Dedifferentiated amniotic fluid mesenchymal stem cell (primary cell): Measurements from ENCODE around the gene VIP.
A peak's percentile ranks its signal among the peaks of the same experiment; 100 is the strongest.
"Not testable (repeated sequence)": the region's sequence is repeated elsewhere in the genome, so short reads cannot be mapped to it uniquely, and the experiment has no call there.

Experiments used
- DNase-seq: peaks from one replicate; pipeline ENCODE4 v3.0.0-alpha.2; 2016; ENCODE audit errors: extremely low spot score

The VIP gene

DNA sequence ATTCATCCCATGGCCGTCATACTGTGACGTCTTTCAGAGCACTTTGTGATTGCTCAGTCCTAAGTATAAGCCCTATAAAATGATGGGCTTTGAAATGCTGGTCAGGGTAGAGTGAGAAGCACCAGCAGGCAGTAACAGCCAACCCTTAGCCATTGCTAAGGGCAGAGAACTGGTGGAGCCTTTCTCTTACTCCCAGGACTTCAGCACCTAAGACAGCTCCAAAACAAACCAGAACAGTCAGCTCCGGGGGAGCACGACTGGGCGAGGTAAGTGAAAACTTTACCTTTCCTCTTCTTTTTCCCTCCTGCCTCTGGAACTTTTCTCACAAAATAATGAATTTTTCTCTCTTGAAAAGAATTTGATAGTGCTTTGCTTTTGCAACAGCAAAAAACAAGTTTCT lies at the start of gene VIP:
TSS of gene VIP (plus strand) at position 104 of the 400 bp plus-strand sequence. CDS start 1,381 bp downstream, outside the sequence.
- peak; percentile 21 for DNase-seq

DNA sequence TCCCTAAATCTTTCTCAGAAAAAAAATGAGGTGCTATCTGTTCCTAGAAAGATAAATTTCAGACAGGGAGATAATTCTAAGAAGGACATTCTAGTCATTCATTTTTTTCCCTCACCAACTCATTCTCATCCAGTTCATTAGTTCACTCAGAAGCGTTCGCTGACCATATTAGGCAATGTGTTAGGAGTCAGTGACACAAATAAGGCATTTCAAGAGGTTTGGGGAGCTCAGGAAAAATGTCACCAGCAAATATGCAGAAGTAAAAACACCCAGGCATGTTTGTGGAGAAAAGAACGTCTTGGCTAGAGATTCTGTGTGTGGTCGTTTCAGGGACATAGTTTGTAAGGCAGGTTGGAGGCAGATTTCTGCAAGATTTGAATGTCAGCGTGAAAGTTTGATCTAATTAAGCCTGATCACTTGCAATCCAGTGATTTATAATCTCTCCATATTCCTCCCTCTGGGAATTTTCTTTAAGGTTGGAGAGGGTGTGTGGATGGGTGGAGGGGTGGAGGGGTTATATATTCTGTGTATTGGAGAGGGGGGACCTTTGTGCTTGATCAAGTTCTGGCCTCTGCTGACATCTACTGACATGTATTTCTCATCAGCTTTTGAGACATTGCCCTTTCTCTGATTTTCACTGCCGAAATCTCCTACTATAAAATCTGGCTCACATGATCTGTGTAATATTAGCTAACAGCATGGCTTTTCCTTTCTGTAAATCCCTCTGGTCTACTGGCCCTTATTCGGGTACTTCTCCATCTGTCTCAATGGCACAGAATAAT lies 49.3 kb upstream of the VIP start:
- no peak for DNase-seq

DNA sequence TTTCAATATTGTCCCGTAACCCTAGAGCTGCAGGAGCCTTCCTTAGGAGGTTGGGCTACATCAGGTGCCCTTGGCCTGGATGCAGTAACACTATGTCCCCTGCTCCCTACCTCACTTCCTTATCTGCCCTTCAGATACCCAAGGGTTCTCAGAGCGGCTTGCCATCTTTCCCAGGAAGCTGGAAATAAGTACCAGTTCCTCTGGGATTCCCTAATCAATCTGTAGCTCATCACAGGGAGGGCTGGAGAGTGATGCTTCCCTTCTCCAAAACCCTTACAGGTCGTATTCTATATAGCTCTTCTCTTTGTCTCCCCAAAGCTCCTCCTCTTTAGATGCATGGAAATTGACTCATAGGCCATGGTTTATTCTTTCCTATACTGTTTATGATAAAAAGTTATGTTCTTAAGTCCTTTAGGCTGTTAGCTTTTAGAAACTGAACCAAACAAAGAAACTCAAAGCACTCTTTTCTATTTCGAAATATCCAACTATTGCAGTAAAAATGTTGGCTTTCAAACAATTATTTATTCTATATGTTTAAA lies 48.7 kb upstream of the VIP start:
- DNase-seq = no peak

DNA sequence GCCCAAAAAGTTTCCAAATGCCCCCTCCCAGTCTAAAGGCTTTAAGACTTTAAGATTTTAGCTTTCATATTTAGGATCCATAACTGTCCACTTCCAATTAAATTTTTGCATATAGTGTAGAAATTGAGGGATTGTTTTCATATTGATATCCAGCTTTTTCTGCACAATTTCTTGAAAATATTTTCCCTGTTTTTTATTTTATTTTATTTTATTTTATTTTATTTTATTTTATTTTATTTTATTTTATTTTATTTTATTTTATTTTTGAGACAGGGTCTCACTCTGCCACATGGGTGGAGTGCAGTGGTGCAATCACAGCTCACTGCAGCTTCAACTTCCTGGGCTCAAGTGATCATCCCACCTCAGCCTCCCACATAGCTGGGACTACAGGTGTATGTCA lies 46.8 kb upstream of the VIP start:
- not testable (repeated sequence) for DNase-seq

DNA sequence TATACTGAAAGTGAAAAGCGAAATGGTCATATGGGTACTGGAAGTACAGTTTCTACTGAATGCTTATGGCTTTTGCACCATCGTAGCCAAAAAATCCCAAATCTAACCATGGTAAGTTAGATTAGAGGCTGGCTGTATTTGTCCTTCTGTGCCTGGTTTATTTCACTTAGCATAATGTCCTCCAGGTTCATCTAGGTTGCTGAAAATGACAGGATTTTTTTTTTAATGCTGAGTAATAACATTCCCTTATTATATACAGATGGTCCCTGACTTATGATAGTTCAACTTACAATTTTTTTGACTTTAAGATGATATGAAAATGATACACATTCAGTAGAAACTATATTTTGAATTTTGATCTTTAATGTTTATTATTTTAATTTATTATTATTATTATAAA lies 45.3 kb upstream of the VIP start:
- no peak for DNase-seq

DNA sequence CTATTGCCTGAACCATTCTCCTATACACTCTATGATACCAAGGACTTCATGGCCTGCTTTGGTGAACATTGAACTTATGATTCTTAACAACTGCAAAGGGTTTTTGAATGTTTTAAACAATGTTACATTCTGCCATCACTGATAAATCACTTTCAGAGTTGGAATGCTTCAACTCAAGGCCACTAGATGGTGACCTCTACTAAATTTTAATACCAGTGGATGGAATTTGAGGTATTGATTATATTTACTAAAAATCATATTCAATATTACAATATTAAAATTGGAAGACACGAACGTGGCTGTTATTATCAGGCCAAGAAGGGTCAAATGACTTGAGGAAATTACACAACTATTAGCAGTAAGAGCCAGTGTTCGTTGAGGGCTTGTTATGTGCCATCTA lies 34.3 kb upstream of the VIP start:
- no peak for DNase-seq

DNA sequence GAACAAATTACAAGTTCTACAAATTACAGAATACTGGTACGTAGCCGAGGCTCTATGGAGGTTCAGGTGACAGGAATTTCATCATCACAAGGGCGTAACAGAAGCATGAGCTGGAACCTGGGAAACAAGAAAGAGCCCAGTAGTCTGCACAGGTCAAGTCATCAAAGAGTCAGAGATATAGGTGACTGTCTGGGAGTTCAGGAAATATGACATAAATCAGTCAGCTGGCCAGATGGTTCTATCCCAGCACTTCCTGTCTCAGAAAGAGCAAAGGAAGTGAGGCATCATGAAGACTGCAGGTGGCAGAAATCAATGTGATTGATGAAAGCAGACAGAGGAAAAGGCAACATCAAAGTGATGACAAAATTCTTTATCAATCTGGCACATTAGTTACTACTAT lies 29.6 kb upstream of the VIP start:
- no peak for DNase-seq

DNA sequence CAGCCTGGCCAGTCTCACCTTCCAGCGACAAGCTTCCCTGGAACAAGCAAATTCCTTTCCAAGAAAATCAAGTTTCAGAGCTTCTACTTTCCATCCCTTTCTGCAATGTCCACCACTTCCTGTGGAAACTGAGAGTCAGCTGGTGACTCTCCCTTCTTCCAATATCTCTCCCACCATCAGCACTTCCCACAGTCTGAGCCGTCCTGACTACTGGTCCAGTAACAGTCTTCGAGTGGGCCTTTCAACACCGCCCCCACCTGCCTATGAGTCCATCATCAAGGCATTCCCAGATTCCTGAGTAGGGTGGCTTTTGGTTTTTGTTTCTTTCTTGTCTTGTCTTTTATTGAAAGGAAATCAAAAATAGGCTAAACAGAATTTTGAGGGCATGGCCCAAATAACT lies 28.6 kb upstream of the VIP start:
- DNase-seq = no peak

DNA sequence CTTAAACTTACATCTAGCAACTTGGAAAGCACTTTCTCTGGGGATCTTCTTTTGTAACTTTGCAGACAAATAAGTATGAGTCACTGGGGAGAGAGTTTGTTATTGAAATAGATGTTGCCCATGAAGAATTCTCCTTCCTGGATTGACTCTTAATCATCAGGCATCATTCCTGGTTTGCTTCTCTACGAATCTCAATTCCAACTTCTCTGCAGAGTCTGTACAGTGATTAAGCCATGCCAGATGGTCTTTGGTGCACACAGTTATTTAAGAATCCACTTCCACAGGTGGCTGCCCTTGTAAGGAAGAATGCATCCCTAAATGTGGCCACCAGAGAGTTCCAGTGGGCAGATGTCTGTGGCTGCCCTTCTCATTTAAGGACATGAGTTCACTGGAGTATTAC lies 27.2 kb upstream of the VIP start:
- no peak for DNase-seq

DNA sequence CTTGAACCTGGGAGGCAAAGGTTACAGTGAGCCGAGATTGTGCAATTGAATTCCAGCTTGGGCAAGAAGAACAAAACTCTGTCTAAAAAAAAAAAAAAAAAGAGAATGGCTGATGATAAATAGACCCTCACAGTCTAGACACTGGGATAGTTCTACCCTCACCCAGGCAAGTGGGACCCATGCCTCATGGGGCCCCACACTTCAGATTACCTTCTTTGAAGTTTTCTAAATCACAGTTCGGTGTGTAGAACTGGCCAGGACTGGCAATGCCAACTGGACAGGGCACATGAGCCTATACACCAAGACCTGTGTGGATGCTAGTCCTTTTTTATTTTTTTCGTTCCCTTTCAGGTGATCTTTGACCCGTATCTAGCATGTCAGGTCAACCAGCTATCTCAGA lies 24.3 kb upstream of the VIP start:
- DNase-seq = no peak

DNA sequence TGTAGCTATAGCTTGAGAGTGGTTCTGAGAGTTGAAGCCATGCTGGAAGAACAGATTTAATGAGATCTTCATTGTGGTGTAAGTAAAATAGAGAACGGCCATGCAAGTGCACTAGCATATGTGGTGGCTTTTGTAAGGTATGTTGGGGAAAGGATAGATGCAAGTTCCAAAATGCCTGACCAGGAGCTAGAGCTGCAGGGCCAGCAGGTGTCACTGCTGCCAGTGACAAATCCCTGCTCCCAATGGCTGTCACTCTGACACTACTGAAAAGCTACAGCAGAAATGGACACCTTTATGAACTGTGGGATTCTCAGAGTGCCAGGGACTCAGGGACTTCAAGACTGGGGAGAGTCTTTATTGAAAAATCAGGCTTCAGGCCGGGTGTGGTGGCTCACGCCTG lies 23.1 kb upstream of the VIP start:
- no peak for DNase-seq

DNA sequence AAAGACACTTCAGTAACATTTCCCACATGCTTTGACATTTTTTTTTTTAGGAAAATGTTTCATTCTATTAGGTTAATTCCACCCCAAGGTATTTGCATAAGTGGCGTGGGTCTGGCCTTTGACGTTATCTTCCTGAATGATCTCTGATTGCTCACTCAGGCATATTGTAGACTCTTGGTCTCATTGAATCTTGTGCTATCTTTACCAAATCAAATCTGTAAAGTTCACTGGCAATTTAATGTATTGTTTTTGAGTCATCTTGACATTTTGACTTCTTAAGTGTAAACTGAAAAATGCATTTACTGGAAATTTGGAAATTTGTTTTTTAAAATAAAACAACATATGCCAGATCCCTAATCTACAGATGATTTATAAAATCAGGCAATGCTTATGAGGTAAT lies 16.0 kb upstream of the VIP start:
- no peak for DNase-seq

DNA sequence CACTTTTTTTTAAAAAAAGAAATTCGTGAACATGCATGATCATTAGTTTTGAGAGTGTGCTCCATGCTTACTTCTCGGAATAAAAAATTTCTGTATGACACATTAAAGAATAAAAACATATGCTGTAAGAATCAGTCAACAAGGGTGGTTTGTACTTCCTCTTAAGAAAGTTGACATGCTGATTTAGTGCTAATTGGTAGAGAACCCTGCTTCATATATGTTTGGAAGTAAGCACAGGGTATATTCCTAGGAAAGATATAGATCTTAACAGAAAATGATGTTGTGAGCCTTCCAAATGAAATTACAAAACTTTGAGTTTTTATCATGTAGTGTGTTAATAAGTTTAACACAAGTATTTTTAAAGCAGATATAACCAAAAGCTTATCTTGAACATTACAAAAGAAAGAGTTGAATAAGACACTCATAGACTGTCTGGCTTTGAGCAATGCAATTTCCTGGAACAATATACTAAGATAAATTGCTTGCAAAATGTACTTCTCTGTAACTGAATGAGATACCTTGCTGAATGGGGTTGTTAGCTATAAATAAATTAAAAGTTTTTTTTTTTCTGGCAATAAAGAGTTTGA lies 13.8 kb upstream of the VIP start:
- DNase-seq = no peak

DNA sequence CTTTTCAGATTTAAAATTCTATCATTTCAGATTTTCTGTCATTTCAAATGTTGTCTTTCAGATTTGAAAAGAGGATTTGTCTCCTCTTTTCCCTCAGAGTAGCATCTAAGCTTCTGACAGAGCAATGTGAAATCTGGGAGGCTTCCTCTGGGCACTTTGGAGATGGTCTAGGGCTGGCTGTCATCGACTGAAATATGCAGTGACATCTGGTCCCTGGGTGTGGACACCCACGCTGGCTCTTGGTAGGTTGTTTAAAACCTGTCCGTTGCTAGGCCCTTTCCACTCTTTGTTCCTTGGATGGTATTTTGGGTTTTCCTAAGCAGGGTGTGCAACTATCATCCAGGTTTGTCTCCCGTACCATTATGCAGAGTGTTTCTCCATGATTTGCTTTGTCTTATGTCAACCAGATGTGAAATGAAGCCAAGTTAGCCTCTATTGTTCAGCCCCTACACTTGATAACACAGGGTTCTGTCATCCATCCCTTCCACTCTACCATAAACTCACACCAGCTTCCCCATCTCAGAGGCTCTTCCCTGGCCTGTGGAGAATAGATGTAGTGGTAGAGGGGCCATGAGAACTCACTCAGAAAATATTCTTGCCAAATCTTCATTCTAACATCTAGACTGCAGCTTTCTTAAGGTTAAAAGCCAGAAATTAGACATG lies 5.0 kb upstream of the VIP start:
- no peak for DNase-seq

DNA sequence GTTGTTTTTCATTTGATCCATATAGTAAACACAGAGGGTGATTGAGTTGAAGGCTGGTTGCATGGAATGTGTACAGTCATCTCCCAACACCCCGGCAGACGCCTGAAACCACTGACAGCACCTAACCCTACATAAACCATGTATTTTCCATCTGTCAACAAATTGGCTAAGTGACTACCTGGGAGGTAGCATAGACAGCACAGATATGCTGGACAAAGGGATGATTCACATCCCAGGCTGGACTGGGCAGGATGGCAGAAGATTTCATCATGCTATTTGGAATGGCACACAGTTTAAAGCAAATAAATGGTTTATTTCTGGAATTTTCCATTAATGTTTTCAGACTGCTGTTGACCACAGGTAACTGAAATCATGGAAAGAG lies 4.4 kb upstream of the VIP start:
- DNase-seq = peak; percentile 59

DNA sequence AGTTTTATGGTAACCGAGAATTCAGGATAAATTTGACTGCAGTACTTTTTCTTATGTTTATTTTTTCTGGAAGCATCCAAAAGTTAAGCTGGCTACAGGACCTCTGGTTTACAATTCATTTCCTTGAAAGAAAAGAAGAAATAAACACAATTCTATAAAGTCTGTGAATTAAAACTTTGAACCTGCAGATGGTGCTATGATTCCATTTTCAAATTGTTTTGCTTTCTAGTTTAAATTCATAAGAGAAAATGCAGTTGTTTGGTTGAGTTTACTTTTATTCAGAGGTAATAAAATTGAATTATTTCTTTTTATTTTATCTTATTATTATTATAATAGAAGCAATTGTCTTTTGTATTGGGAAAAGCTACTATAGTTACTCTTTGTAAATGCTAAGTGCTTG lies 1.8 kb upstream of the VIP start:
- DNase-seq = peak; percentile 47

DNA sequence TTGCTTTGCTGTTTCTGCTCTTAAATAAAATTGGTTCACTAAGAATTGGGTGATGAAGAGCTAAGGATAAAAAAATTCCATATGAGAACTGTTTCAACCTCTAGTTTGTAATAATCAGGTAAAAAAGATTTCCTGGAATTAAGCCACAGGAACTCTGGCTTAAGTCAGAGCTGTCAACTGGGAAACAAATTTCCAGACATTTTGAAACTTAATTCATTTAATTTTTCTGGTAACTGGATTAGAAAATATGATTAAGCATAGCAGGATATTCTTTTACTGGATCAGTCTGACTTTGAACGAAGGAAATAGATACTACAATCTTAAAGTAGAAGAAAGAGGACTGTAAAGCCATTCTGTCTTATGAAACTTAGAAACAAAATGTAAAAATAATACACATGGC lies 1.3 kb upstream of the VIP start:
- no peak for DNase-seq

DNA sequence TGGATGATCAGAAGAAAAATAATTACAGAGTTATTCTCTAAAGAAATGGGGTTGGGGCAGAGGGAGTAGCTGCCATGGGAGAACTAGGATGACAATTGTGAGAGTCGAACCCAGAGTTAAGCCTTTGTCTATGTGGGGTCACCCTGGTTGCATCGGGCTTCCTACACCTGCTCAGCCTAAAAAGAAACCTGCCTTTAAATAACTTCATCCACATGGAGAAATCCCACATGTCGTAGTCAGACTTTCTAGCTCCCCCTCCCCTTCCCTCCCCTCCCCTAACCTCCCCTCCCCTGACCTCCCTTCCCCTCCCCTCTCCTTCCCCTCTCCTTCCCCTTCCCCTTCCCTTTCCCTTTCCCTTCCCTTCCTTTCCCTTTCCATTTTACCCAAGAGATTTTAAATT lies 14.7 kb downstream of the VIP start:
- DNase-seq = no peak

DNA sequence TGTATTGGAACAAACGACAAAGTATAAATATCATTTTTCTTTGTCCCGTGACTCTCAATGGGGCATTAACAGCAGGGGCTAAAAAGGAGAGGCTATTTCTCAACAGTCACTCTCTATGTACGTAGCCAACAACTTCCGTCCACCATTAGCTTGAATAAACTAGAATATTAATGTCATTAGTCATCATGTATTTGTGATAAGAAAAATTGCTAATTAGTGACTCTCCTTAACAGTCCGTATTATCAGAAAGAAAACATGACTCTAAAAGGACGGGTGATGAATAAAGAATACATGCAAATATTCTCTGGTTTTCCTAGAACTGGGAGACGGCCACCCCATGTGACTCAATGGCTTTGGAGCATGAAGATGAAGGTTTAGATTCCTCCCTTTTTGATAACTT lies 18.6 kb downstream of the VIP start:
- no peak for DNase-seq

DNA sequence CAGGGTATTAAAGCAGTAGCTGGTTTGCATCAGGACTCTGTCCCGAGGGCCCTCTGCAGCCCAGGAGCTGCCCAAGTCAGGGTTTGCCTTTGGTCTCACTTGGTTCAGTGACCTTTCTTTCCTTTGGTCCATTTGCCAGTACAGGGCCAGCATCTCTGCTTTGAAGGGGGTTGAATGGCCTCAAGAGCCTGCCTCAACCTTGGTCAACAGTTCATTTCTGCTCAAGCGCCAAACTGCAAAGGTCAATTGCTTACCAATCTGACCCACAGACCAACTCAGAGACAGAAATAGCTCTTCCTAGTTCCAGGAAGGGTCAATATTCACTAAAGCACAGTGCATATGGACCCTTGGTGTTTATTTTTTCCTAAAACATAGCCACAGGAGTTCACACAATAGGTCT lies 19.4 kb downstream of the VIP start:
- no peak for DNase-seq

DNA sequence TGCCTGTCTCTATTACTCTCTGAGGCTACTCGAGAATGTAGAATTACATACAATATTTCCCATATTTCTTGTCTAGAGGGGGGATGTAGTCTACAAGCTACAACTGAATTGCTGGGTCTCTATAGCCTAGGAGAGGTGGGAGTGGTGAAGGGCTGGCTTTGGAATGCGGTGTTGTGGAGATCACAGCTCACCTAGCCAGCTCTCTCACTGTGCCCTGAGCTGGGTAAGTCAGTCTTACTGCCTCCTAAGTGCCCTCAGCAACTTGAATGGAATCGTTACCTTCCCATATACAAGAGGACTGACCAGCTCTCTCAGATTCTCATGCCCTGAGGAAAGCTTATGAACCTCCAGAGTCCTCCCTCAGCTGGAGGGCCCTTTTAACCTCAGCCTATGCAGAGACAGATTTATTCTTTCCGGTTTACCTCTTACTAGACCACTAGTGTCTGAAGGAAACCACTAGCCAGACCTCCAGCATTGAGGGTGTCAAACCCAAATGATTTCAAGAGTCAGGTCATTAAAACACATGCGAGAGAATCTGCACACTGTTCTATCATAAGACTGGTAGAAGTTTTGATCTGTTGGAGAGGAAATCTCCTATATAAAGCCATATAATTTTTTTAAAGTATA lies 20.6 kb downstream of the VIP start:
- DNase-seq = no peak

DNA sequence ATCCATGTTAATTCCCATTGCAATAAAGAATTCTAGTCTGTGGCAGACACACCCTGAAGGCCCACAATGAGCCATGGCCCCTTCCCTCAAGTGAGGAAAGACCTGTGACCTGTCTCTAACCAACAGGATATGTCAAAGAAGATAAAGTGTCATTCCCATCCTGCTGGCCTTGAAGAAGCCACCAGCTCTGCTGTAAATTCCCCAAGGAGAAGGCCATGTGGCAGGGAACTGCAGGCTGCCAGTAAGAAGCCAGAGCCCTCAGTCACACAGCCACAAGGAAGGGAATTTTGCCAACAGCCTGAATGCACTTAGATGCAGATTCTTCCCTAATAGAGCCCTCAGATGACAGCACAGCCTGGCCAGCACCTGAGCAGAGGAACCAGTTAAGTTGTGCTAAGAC lies 24.8 kb downstream of the VIP start:
- DNase-seq = no peak

DNA sequence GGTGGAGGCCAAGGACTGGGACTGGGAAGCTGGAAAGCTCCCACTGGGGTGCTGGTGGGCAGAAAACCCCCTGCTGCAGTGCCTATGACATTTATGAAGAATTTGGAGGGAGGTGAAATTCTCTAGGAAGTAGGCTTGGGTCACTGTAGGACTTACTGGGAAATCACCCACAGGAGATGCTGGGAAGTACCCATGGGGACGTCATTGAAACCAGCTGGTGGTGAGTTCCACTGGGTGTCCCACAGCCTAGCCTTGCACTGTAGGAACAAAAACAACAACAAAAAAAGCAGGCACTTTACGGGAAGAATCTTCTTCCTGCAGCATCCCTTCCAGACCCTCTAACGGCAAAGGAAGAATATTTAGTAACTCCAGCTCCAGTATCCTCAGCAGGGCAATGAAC lies 26.2 kb downstream of the VIP start:
- no peak for DNase-seq
